CD14-positive monocyte (primary cell): Measurements from ENCODE around the gene EPB41L5. TPM values are rescaled to one million over a fixed set of nuclear protein-coding genes. Genes with fewer than 3 reads are reported as not detected.

Source experiments
- DNase-seq, 3 donors: peaks; one replicate each; pipeline ENCODE4 v3.0.0-alpha.2; 2011 to 2022
- H2AFZ ChIP-seq: 2 replicates; pipeline ENCODE4 v1.6.0; 2012; ENCODE audit warnings: mild to moderate bottlenecking, low read depth, low read length, inconsistent platforms; ENCODE audit not compliant: insufficient read depth, poor library complexity, severe bottlenecking
- H3K27ac ChIP-seq, 2 donors: 1 replicate in 1 of 2; 2 replicates in 1 of 2; pipeline ENCODE4 v1.5.1; 2012 to 2013; ENCODE audit warnings: low read length in 2 of 2, control low read depth in 1 of 2, inconsistent platforms in 1 of 2, low read depth in 1 of 2, mild to moderate bottlenecking in 1 of 2
- H3K27me3 ChIP-seq, 2 donors: one replicate each; pipeline versions ENCODE4 v1.6.0 to v1.6.1; 2011 to 2013; ENCODE audit warnings: low read length in 2 of 2; ENCODE audit not compliant: control insufficient read depth in 2 of 2, insufficient read depth in 2 of 2
- H3K36me3 ChIP-seq, 2 donors: replicated peaks in 1 of 2; 1 replicate in 1 of 2; 2 replicates in 1 of 2; pipeline versions ENCODE4 v1.5.1 to v1.6.1; 2012 to 2013; ENCODE audit warnings: low read length in 2 of 2, control low read depth in 1 of 2, inconsistent platforms in 1 of 2, mild to moderate bottlenecking in 1 of 2; ENCODE audit not compliant: insufficient read depth in 2 of 2, control insufficient read depth in 1 of 2
- H3K4me1 ChIP-seq, 2 donors: 1 replicate in 1 of 2; 2 replicates in 1 of 2; pipeline versions ENCODE4 v1.5.1 to v1.6.1; 2012 to 2013; ENCODE audit warnings: low read length in 2 of 2, control low read depth in 1 of 2, inconsistent platforms in 1 of 2, mild to moderate bottlenecking in 1 of 2, moderate library complexity in 1 of 2; ENCODE audit not compliant: insufficient read depth in 2 of 2, control insufficient read depth in 1 of 2
- H3K4me2 ChIP-seq: replicated peaks from 2 replicates; pipeline ENCODE3; 2012; ENCODE audit warnings: low read length, moderate library complexity, mild to moderate bottlenecking; ENCODE audit not compliant: poor library complexity, severe bottlenecking; ENCODE audit errors: extremely low read depth
- H3K4me3 ChIP-seq, 3 experiments: fragments of 200-600 bp in 1 of 3; sonication (generic) in 1 of 3; replicated peaks in 1 of 3; 1 replicate in 2 of 3; 2 replicates in 1 of 3; pipeline ENCODE4 v1.5.1; 2011 to 2013; ENCODE audit warnings: low read length in 3 of 3, mild to moderate bottlenecking in 3 of 3, control low read depth in 2 of 3, low read depth in 2 of 3, inconsistent platforms in 1 of 3, moderate library complexity in 1 of 3
- H3K79me2 ChIP-seq: 2 replicates; pipeline ENCODE4 v1.6.0; 2012; ENCODE audit warnings: mild to moderate bottlenecking, control low read depth, inconsistent platforms, low read length, moderate library complexity; ENCODE audit not compliant: insufficient read depth
- H3K9ac ChIP-seq: 2 replicates; pipeline ENCODE4 v1.6.0; 2017; ENCODE audit warnings: low read length, mild to moderate bottlenecking; ENCODE audit not compliant: insufficient read depth, poor library complexity, severe bottlenecking
- H3K9me3 ChIP-seq, 2 donors: replicated peaks in 1 of 2; 1 replicate in 1 of 2; 2 replicates in 1 of 2; pipeline versions ENCODE4 v1.5.1 to v1.6.1; 2012 to 2013; ENCODE audit warnings: low read length in 2 of 2, control low read depth in 1 of 2; ENCODE audit not compliant: control insufficient read depth in 1 of 2, insufficient read depth in 1 of 2
- H4K20me1 ChIP-seq: 2 replicates; pipeline ENCODE4 v1.6.0; 2012; ENCODE audit warnings: mild to moderate bottlenecking, low read length, control low read depth, moderate library complexity; ENCODE audit not compliant: insufficient read depth
- H3K27ac Mint-ChIP-seq, 7 donors: one replicate each; pipeline ENCODE4 v1.8.0; 2020; ENCODE audit warnings: mild to moderate bottlenecking in 7 of 7, mixed read lengths in 7 of 7, moderate library complexity in 6 of 7, inconsistent platforms in 2 of 7
- H3K27me3 Mint-ChIP-seq, 3 donors: one replicate each; pipeline ENCODE4 v1.8.0; 2021 to 2022; ENCODE audit warnings: low read depth in 3 of 3, mild to moderate bottlenecking in 3 of 3, mixed read lengths in 3 of 3, moderate library complexity in 3 of 3, inconsistent platforms in 1 of 3
- H3K36me3 Mint-ChIP-seq, 2 donors: one replicate each; pipeline ENCODE4 v1.8.0; 2020; ENCODE audit warnings: mixed read lengths in 2 of 2, inconsistent platforms in 1 of 2, mild to moderate bottlenecking in 1 of 2
- H3K4me1 Mint-ChIP-seq: one replicate; pipeline ENCODE4 v1.8.0; 2020; ENCODE audit warnings: mild to moderate bottlenecking, mixed read lengths
- H3K4me3 Mint-ChIP-seq, 2 donors: one replicate each; pipeline ENCODE4 v1.8.0; 2020; ENCODE audit warnings: mild to moderate bottlenecking in 2 of 2, mixed read lengths in 2 of 2, moderate library complexity in 1 of 2
- H3K9me3 Mint-ChIP-seq, 7 donors: one replicate each; pipeline ENCODE4 v1.8.0; 2020 to 2022; ENCODE audit warnings: mixed read lengths in 7 of 7, mild to moderate bottlenecking in 6 of 7, moderate library complexity in 6 of 7, inconsistent platforms in 2 of 7
- WGBS: methylation state at CpG from one replicate; pipeline ENCODE4 v1.1.5; 2013; ENCODE audit warnings: missing lambda C conversion rate; ENCODE audit not compliant: insufficient coverage; 5-methylcytosine and 5-hydroxymethylcytosine counted together
- intact Hi-C, 2 donors: fragments of 100-400 bp; cut with micrococcal nuclease; formaldehyde crosslinking; loops; one replicate each; pipeline versions ENCODE4 v1.15.0 to v1.15.1; 2023
- polyA plus RNA-seq, 3 donors: library from polyadenylated mRNA; depleted of rRNA in 1 of 3; unstranded in 2 of 3; stranded (reverse) in 1 of 3; fragments of 300-500 nt in 2 of 3; fragments of >200 nt in 1 of 3; fragmentation: Illumina TruSeq in 2 of 3; gene quantifications; 1 replicate in 2 of 3; 2 replicates in 1 of 3; pipeline ENCODE4 v1.2.3, GENCODE V29; 2012 to 2021
- TF ChIP-seq, protein P1 (sequence below): fragments of 200-600 bp; IDR thresholded peaks from one replicate; pipeline ENCODE4 v1.8.0; 2022; ENCODE audit warnings: antibody characterized with exemption, mild to moderate bottlenecking

The EPB41L5 gene
- polyA plus RNA-seq, 3 donors, result 1.4 to 2.4 (median 2.0) TPM

DNA sequence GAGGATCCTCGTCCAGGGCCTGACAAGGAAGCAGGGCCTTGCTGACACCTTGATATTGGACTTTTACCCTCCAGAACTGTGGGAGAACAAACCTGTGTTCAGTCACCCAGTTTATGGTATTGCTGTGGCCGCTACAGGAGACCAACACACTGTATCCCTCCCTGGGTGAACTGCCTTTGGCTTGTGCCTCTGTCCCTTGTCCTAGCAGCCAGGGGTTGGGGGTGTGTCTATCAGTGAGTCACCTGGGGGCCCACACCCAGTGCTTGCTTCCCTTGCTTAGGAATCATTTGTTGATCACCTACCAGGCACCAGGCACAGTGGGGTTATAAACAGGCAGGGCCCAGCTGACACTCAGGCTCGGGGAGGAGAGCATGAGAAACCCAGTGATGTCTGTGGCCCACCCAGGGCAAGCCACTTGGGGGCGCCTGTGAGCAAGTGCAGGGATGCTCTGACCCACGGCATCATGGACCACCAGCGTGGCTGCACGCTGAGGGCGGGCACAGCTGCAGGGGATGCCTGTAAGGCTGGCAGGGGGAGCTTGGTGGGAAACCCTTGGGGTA, 193.2 kb downstream of the EPB41L5 start:
- TF ChIP-seq, protein P1, sequence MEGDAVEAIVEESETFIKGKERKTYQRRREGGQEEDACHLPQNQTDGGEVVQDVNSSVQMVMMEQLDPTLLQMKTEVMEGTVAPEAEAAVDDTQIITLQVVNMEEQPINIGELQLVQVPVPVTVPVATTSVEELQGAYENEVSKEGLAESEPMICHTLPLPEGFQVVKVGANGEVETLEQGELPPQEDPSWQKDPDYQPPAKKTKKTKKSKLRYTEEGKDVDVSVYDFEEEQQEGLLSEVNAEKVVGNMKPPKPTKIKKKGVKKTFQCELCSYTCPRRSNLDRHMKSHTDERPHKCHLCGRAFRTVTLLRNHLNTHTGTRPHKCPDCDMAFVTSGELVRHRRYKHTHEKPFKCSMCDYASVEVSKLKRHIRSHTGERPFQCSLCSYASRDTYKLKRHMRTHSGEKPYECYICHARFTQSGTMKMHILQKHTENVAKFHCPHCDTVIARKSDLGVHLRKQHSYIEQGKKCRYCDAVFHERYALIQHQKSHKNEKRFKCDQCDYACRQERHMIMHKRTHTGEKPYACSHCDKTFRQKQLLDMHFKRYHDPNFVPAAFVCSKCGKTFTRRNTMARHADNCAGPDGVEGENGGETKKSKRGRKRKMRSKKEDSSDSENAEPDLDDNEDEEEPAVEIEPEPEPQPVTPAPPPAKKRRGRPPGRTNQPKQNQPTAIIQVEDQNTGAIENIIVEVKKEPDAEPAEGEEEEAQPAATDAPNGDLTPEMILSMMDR, result peak; percentile 31
- H3K27me3 Mint-ChIP-seq, result peaks cover 0 to 6% (median 5%) of the 10 kb centered on the region in 3 donors
- Histone ChIP-seq H3K9ac (no peak overlapping the region), H3K79me2 (no peaks in the 10 kb centered on the region), H3K27ac (no peak overlapping the region), H3K36me3 (no peaks in the 10 kb centered on the region), H3K4me1 (peaks cover 21 to 28% of the 10 kb centered on the region in 2 donors), H4K20me1 (no peaks in the 10 kb centered on the region), H3K4me3 (no peak overlapping the region), H3K27me3 (no peaks in the 10 kb centered on the region), H3K4me2 (no peak overlapping the region), H3K9me3 (no peaks in the 10 kb centered on the region), H2AFZ (no peak overlapping the region)
- intact Hi-C loops, result no loop called here
- 83% methylated on average over 7 of the region's 8 CpGs for WGBS
- DNase-seq, result no peak
- no peaks in the 10 kb centered on the region for H3K36me3 Mint-ChIP-seq
- peaks cover 30% of the 10 kb centered on the region for H3K4me1 Mint-ChIP-seq
- peaks cover 0 to 3% (median 0%) of the 10 kb centered on the region in 7 donors for H3K9me3 Mint-ChIP-seq
- peak overlapping the region in 1 of 7 donors; percentile 57 for H3K27ac Mint-ChIP-seq
- H3K4me3 Mint-ChIP-seq, result no peak overlapping the region

DNA sequence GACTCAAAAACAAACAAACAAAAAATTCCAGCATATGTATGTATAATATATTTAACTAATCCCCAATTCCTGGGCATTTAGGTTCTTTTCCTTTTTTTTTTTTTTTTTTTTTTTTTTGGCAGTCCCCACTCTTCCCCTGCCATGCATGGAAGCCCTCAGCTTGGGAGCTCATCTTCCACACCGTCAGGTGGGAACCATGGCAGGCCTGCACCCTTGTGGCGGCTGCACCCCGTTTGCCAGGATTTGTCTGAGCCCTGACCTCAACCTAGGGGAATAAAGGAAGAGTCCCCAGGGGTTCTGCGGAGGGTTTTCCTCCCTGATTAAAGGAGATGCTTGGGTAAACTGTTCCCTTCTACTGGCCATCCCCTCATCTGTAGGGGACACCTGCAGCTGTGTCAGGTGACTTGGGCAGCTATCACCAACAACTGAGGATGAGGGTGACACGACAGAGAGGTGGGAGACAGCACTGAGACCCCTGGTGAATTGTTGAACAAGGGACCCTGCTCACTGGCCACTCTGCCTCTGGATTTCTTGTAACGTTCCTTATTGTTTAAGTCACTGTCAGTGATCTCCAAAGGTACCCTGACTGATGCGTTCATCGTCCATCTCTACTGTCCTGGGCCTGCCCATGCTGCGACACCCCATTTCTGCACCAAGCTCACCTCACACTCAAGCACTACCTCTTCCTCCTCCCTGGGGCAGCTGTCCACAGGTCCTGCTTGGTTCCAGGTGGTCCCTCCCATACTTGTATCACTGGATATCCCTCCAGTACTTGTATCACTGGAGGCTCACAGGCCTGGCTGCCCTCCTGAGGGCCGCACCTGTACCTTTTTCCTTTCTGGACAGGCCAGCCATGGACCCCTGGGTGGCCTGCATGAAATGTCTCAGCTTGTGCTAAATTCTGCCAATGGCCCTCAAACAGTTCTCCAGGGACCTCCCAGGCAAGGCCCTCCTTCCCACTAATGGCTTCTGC, 195.8 kb downstream of the EPB41L5 start:
- Histone ChIP-seq H2AFZ (no peak overlapping the region), H3K4me2 (no peak overlapping the region), H3K4me3 (no peak overlapping the region), H3K27me3 (no peaks in the 10 kb centered on the region), H3K27ac (no peak overlapping the region), H4K20me1 (no peaks in the 10 kb centered on the region), H3K4me1 (peaks cover 11 to 17% of the 10 kb centered on the region in 2 donors), H3K36me3 (no peaks in the 10 kb centered on the region), H3K9ac (no peak overlapping the region), H3K9me3 (no peaks in the 10 kb centered on the region), H3K79me2 (no peaks in the 10 kb centered on the region)
- Mint-ChIP-seq H3K27me3 (peaks cover 0 to 8% (median 3%) of the 10 kb centered on the region in 3 donors), H3K4me1 (peaks cover 16% of the 10 kb centered on the region), H3K9me3 (peaks cover 0 to 3% (median 0%) of the 10 kb centered on the region in 7 donors), H3K36me3 (no peaks in the 10 kb centered on the region), H3K27ac (peak overlapping the region in 1 of 7 donors; percentile 28), H3K4me3 (no peak overlapping the region)
- 99% methylated on average over 6 of the region's 10 CpGs for WGBS
- no peak for DNase-seq
- TF ChIP-seq, protein P1, result no peak
- intact Hi-C loops, result no loop called here
